ENCODE measurements around the gene NNT.
"Not testable (repeated sequence)": the region's sequence is repeated elsewhere in the genome, so short reads cannot be mapped to it uniquely, and the experiment has no call there.

DNA sequence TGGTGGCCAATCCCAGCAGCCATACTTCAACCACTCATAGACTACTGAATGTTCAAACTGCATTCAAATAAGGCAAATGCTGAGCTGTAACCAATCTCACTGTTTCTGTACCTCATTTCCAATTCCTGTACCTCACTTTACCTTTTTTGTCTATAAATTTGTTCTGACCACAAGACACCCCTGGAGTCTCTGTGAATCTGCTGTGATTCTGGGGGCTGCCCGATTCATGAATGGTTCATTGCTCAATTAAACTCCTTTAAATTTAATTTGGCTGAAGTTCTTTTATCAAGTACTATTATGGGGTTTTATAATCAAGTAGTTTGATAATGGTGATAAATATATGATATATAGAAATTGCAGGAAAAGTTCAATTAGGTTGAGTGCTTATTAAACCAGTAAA is 4.1 kb upstream of the NNT start:
- TF ChIP-seq, protein P1, sequence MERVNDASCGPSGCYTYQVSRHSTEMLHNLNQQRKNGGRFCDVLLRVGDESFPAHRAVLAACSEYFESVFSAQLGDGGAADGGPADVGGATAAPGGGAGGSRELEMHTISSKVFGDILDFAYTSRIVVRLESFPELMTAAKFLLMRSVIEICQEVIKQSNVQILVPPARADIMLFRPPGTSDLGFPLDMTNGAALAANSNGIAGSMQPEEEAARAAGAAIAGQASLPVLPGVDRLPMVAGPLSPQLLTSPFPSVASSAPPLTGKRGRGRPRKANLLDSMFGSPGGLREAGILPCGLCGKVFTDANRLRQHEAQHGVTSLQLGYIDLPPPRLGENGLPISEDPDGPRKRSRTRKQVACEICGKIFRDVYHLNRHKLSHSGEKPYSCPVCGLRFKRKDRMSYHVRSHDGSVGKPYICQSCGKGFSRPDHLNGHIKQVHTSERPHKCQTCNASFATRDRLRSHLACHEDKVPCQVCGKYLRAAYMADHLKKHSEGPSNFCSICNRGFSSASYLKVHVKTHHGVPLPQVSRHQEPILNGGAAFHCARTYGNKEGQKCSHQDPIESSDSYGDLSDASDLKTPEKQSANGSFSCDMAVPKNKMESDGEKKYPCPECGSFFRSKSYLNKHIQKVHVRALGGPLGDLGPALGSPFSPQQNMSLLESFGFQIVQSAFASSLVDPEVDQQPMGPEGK (CRISPR knock-in tag; IDR thresholded peaks at IDR 0.05; ENCODE audit: borderline replicate concordance) = not testable (repeated sequence)
- TF ChIP-seq GLIS3 (CRISPR knock-in tag; IDR thresholded peaks at IDR 0.05) = not testable (repeated sequence)
- TF ChIP-seq, protein P2, sequence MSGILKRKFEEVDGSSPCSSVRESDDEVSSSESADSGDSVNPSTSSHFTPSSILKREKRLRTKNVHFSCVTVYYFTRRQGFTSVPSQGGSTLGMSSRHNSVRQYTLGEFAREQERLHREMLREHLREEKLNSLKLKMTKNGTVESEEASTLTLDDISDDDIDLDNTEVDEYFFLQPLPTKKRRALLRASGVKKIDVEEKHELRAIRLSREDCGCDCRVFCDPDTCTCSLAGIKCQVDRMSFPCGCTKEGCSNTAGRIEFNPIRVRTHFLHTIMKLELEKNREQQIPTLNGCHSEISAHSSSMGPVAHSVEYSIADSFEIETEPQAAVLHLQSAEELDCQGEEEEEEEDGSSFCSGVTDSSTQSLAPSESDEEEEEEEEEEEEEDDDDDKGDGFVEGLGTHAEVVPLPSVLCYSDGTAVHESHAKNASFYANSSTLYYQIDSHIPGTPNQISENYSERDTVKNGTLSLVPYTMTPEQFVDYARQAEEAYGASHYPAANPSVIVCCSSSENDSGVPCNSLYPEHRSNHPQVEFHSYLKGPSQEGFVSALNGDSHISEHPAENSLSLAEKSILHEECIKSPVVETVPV (CRISPR knock-in tag; IDR thresholded peaks at IDR 0.05) = not testable (repeated sequence)
- TF ChIP-seq, protein P3, sequence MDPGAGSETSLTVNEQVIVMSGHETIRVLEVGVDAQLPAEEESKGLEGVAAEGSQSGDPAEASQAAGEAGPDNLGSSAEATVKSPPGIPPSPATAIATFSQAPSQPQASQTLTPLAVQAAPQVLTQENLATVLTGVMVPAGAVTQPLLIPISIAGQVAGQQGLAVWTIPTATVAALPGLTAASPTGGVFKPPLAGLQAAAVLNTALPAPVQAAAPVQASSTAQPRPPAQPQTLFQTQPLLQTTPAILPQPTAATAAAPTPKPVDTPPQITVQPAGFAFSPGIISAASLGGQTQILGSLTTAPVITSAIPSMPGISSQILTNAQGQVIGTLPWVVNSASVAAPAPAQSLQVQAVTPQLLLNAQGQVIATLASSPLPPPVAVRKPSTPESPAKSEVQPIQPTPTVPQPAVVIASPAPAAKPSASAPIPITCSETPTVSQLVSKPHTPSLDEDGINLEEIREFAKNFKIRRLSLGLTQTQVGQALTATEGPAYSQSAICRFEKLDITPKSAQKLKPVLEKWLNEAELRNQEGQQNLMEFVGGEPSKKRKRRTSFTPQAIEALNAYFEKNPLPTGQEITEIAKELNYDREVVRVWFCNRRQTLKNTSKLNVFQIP (CRISPR knock-in tag; IDR thresholded peaks at IDR 0.05; ENCODE audit: borderline replicate concordance, low read depth) = not testable (repeated sequence)
